HG02840 (cell line): Measurements from ENCODE around the gene PPFIA4.
"Not testable (repeated sequence)": the region's sequence is repeated elsewhere in the genome, so short reads cannot be mapped to it uniquely, and the experiment has no call there.

Source experiments
- ATAC-seq: cut with Tn5 transposase; IDR thresholded peaks from one replicate; pipeline ENCODE4 v1.9.1; 2021; ENCODE audit warnings: mild to moderate bottlenecking, moderate library complexity, moderate number of reproducible peaks; ENCODE audit not compliant: unreplicated experiment, low FRiP score

Gene PPFIA4

DNA sequence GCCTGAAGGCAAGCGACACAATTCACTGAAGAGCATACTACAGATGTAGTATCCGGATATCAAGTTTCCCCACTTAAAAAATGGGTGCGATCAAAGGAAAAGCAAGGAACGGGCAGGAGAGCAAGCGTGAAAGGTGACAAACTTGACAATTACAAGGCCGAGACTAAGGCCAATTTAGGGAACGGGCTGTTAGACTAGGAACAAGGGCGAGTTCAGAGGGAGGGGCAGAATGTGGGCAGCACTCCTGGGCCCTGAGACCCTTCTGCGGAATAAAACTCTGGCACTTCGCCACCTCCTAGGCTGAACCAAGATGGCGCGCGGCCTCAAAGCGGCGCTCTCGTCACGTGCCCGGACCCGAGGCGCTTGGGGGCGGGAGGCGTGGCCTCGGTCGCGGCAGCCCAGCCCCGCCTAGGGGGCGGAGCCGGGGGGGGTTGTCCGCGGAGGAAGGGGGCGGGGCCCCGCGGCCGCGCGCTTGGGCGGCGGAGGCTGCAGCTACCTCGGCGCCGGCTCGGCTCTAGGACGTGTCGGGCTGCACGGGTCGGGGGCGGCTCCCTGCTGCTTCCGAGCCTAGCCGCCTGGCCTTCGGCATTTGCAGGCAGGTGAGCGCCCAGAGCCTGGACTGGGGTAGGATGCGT is at the start of gene PPFIA4:
PPFIA4 (plus strand) TSS at position 461 of the 635 bp plus-strand sequence. CDS start 12,518 bp downstream, outside the sequence.
- ATAC-seq = no peak

- no peak for ATAC-seq
Observed at GRCh38 chr1:202976633-202977032, 49.7 kb upstream of the PPFIA4 start.

DNA sequence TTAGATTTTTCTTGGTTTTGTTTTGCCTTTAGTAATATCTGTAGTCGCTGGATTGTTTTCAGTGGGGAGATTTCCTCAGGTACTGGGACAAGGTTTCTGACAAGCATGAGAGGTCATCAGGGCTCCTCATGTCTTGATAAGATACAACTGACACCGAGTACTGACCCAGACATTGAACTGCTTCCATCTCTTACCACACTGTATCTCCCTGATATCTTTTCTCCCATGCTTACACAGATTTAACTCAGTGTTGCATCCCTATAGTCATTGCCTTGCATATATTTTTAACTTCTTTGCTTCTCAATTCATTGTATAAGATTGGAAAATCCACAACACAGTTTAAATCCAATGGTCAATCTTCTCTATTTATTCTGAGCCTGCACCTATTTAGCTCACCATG is 46.8 kb upstream of the PPFIA4 start:
- ATAC-seq = no peak

GRCh38 chr1:202981939-202982338 is 44.4 kb upstream of the PPFIA4 start:
- no peak for ATAC-seq

DNA sequence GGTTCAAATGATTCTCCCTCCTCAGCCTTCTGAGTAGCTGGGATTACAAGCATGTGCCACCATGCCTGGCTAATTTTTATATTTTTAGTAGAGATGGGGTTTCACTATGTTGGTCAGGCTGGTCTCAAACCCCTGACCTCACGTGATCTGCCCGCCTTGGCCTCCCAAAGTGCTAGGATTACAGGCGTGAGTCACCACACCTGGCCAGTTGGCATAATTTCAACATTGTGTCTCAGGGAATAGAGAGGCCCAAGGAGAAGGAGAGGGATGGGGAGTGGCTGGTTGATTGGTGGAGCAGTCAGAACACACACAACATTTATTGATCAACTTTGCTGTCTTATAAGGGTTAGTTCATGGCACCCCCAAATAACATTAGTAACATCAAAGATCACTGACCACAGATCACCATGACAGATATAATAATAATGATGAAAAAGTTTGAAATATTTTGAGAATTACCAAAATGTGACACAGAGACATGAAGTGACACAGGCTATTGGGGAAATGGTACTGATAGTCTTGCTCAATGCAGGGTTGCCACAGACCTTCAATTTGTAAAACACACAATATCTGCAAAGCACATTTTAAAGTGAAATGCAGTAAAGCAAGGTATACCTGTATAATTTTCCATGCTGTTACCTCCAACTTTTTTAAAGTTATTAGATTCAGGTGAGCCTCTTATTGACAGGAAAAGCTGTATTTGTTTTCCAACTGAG is 43.4 kb upstream of the PPFIA4 start:
- ATAC-seq = no peak

- ATAC-seq = not testable (repeated sequence)
Observed at GRCh38 chr1:202986120-202986519, 40.2 kb upstream of the PPFIA4 start.

DNA sequence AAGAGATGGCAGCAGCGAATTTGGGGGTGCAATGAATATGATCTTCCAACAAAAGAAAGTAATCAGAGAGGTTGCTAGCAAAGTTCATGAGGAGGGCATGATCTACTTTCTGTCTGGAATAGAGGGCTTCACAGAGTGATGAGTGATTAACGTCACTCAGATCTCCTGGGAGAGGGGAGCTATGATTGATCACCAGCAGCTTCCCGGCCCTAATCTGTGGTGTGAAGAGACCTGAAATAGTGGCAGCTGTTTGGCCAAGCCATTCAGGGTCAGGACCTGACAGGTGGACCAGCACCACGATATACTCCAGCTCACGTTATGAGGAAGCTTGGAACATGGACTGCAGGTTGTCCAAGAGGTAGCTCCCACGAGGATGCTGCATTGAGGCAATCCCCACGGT is 39.0 kb upstream of the PPFIA4 start:
- no peak for ATAC-seq

DNA sequence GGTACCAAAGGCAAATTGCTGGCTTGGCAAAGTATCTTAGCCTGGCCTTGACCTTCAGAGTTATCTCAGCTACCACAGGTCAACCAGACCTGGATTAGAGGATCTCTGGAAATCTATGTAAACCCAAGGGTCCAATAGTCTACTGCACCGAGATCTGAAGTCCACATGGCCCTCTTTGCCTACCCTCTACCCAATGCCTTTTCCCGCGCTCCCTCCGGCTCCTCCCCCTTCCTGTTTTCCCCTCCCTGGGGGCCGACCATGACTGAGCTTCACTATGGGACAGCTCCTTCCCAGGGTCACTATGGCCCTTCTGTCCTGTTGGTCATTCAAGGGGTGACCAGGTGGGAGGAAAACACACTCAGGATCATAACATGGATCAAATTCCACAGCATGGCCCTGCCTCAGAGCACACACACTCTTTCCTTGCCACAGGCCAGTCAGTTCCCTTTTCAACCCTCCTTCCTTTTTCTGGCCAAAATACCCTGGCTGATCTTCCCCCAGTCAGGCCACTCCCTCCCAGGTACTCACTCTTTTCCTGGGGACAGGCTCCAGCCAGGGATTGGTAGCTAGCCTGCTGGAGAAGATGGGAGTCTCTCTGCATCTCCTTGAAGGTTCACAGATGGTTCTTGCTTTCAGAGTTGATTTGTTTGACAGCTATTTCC is 38.2 kb upstream of the PPFIA4 start:
- no peak for ATAC-seq

- ATAC-seq = no peak
Observed at GRCh38 chr1:202989879-202990278, 36.4 kb upstream of the PPFIA4 start.

- ATAC-seq = no peak
Observed at GRCh38 chr1:202991112-202991511, 35.2 kb upstream of the PPFIA4 start.

GRCh38 chr1:202994756-202995155 is 31.5 kb upstream of the PPFIA4 start:
- no peak for ATAC-seq

GRCh38 chr1:202998836-202999750 is 27.2 kb upstream of the PPFIA4 start:
- ATAC-seq = no peak

DNA sequence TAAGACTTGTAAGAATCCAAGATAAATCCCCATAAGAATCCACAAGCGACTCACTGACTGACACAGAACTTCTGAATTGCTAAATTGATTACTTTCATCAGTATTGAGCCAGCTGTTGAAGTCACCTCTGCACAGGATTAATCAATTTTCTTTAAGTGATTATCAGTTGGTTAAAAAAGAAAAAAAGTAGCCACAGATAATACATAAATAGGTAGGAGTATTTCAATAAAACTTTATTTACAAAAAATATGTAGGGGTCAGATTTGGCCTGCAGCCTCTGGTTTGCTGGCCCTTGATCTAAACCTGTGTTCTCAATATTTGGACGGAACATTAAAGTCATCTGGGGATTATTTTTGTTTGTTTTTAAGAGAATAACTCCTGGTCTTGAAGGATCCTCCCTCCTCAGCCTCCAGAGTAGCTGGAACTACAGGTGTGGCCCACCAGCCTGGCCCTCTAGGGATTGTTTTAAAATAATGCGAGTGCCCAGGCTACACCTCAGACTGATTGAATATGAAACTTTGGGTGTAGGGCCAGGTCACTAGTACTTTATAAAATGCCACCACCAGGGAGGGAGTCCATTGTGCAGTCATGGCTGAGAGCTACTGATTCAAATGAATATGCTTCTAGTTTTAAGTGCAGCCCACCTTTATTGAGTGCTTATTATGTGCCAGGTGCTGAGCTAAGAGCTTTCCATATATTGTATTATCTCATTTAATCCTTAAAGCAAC is 25.9 kb upstream of the PPFIA4 start:
- no peak for ATAC-seq

DNA sequence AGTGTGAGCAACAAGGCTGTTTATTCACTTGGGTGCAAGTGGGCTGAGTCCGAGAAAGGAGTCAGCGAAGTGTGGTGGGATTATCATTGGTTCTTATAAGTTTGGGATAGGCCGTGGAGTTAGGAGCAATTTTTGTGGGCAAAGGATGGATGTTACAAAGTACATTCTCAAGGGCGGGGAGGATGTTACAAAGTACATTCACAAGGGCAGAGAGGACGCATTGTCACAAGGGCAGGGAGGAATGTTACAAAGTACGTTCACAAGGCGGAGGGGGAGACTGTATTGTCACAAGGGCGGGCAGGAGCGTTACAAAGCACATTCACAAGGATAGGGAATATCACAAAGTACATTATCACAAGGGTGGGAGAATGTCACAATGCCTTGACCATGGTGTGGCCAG is 24.3 kb upstream of the PPFIA4 start:
- ATAC-seq = no peak

DNA sequence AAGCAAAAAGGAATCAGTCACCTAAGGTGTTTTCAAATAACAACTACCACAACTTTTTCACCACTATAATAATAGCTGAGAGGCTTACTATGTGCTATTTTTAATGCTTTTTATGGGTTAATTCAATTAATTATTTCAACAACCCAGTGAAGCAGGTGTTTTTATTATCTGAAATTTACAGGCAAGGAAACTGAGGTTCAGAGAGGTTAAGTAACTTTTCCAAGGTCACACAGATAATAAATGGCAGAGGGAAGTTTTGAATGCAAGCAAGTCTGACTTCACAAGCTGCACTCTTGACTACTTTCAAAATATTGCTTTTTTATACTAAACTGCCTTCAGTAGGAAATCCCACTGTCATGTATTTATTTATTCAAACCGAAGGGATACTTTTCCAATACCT is 23.3 kb upstream of the PPFIA4 start:
- no peak for ATAC-seq

DNA sequence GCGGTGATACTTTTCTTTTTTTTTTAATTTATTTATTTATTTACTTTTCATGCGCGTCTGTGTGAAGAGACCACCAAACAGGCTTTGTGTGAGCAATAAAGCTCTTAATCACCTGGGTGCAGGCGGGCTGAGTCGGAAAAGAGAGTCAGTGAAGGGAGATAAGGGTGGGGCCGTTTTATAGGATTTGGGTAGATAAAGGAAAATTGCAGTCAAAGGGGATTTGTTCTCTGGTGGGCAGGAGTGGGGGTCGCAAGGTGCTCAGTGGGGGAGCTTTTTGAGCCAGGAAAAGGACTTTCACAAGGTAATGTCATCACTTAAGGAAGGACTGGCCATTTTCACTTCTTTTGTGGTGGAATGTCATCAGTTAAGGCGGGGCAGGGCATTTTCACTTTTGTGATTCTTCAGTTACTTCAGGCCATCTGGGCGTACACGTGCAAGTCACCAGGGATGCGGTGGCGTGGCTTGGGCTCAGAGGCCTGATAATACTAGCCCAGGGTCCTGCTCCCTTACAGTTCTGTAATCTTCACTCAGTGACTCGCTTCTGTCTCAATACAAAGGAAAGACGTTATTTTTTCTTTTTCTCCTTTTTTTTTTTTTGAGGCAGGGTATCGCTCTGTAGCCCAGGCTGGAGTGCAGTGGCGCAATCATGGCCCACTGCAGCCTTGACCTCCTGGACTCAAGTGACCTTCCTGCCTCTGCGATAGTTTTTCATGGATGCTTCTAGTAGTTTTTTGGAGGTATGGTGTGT is 20.7 kb upstream of the PPFIA4 start:
- not testable (repeated sequence) for ATAC-seq

GRCh38 chr1:203006948-203007871 is 19.1 kb upstream of the PPFIA4 start, which contains the start of gene TMEM183A:
TSS of gene TMEM183A (plus strand) at chr1:203007374. CDS start at chr1:203007466, 92 bp downstream.
- ATAC-seq = peak; percentile 92

GRCh38 chr1:203009185-203009584 is 17.1 kb upstream of the PPFIA4 start:
- ATAC-seq = no peak
